Liver (tissue), 3 donors: ENCODE results near the gene AMPH.

Experiments used
- ATF3 ChIP-seq: IDR thresholded peaks from 2 replicates; pipeline ENCODE4 v1.6.1; 2016; ENCODE audit warnings: antibody characterized with exemption
- CTCF ChIP-seq: fragments of 150-350 bp; IDR thresholded peaks from 2 replicates; pipeline ENCODE4 v1.5.1; 2017; ENCODE audit warnings: improper control_type of control experiment, low read depth, low read length; ENCODE audit not compliant: missing input control
- EGR1 ChIP-seq, 2 donors: IDR thresholded peaks; 2 replicates each; pipeline ENCODE4 v1.6.1; 2016 to 2018; ENCODE audit warnings: antibody characterized with exemption in 2 of 2, low read depth in 2 of 2
- FOXA1 ChIP-seq: IDR thresholded peaks from 2 replicates; pipeline ENCODE4 v1.6.1; 2016; ENCODE audit warnings: antibody characterized with exemption
- GABPA ChIP-seq, 2 donors: IDR thresholded peaks in 1 of 2; conservative IDR thresholded peaks in 1 of 2; 2 replicates each; pipeline ENCODE4 v1.6.1; 2016; ENCODE audit warnings: antibody characterized with exemption in 2 of 2, mild to moderate bottlenecking in 1 of 2, moderate library complexity in 1 of 2
- JUND ChIP-seq, 2 donors: IDR thresholded peaks; 2 replicates each; pipeline ENCODE4 v1.6.1; 2016; ENCODE audit warnings: antibody characterized with exemption in 2 of 2
- MAX ChIP-seq: IDR thresholded peaks from 2 replicates; pipeline ENCODE4 v1.6.1; 2016; ENCODE audit warnings: antibody characterized with exemption
- NR2F2 ChIP-seq: IDR thresholded peaks from 2 replicates; pipeline ENCODE4 v1.6.1; 2016; ENCODE audit warnings: antibody characterized with exemption
- RAD21 ChIP-seq, 2 donors: IDR thresholded peaks; 2 replicates each; pipeline ENCODE4 v1.6.1; 2016; ENCODE audit warnings: antibody characterized with exemption in 2 of 2, mild to moderate bottlenecking in 2 of 2
- REST ChIP-seq: IDR thresholded peaks from 2 replicates; pipeline ENCODE4 v1.6.1; 2016; ENCODE audit warnings: antibody characterized with exemption, mild to moderate bottlenecking
- RXRA ChIP-seq, 2 donors: IDR thresholded peaks; 2 replicates each; pipeline ENCODE4 v1.6.1; 2017 to 2018; ENCODE audit warnings: antibody characterized with exemption in 2 of 2, mild to moderate bottlenecking in 1 of 2
- SP1 ChIP-seq: IDR thresholded peaks from 2 replicates; pipeline ENCODE4 v1.6.1; 2018; ENCODE audit warnings: antibody characterized with exemption, mild to moderate bottlenecking
- TAF1 ChIP-seq: conservative IDR thresholded peaks from 2 replicates; pipeline ENCODE4 v1.6.1; 2016; ENCODE audit warnings: antibody characterized with exemption, mild to moderate bottlenecking
- ZBTB33 ChIP-seq: IDR thresholded peaks from 2 replicates; pipeline ENCODE4 v1.6.1; 2016; ENCODE audit warnings: antibody characterized with exemption
- donor health status: healthy.
- donor health status: healthy.

- TF ChIP-seq CTCF, result no peak
- TF ChIP-seq SP1, result no peak
- TF ChIP-seq TAF1, result no peak
- no peak for TF ChIP-seq JUND (IDR thresholded peaks at IDR 0.05)
- TF ChIP-seq REST, result no peak
- TF ChIP-seq RXRA (IDR thresholded peaks at IDR 0.05), result no peak
- no peak for TF ChIP-seq RAD21 (IDR thresholded peaks at IDR 0.05)
- TF ChIP-seq ATF3, result no peak
- no peak for TF ChIP-seq EGR1 (IDR thresholded peaks at IDR 0.05; ENCODE audit: low read depth in 2 of 2)
- TF ChIP-seq ZBTB33, result no peak
- no peak for TF ChIP-seq NR2F2
- no peak for TF ChIP-seq GABPA (IDR thresholded peaks at IDR 0.05 in 1 of 2, conservative IDR thresholded peaks at IDR 0.05 in 1 of 2)
- TF ChIP-seq MAX, result no peak
- TF ChIP-seq FOXA1, result no peak
Observed at GRCh38 chr7:38655833-38656774, 24.9 kb upstream of the AMPH start.
